ENCODE measurements around the gene PCDH9.
"Not testable (repeated sequence)": the region's sequence is repeated elsewhere in the genome, so short reads cannot be mapped to it uniquely, and the experiment has no call there.

PCDH9 gene

DNA sequence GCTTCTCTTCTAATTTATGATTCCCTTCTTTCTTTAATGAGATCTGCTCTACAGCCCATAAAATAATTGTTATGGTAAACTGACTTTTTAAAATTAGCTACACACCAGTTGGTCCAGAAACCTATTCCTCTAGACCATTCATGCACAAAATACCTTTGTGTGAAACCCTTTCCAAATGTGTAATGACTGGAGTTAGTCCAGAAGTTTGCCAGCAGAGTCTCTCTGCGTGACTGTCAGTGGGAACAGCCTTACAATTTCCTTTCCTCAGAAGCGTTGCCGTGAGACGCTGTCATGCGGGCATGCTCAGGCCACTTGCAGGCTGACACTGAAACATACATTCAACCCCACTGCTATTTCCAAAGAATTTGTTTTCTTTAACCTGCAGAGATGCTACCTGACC, 965.2 kb downstream of the PCDH9 start:
- no peak for TF ChIP-seq FOXP2 (optimal IDR thresholded peaks at IDR 0.05; ENCODE audit: control extremely low read depth, extremely low read length, insufficient read depth)
- no peak for TF ChIP-seq EZH2 (IDR thresholded peaks at IDR 0.05)
- no peak for TF ChIP-seq POLR2AphosphoS5 (IDR thresholded peaks at IDR 0.05; ENCODE audit: borderline replicate concordance, low read depth, low read length)
- Histone ChIP-seq H3K9me3 (ENCODE audit: low read depth, low read length) (no peaks in the 10 kb centered on the region), H3K36me3 (ENCODE audit: insufficient read depth, low read length) (no peaks in the 10 kb centered on the region), H3K4me3 (no peak overlapping the region), H3K27ac (no peak overlapping the region), H3K9ac (ENCODE audit: insufficient read length) (no peak overlapping the region)
- no peak for DNase-seq (ENCODE audit: low read depth, low spot score)

DNA sequence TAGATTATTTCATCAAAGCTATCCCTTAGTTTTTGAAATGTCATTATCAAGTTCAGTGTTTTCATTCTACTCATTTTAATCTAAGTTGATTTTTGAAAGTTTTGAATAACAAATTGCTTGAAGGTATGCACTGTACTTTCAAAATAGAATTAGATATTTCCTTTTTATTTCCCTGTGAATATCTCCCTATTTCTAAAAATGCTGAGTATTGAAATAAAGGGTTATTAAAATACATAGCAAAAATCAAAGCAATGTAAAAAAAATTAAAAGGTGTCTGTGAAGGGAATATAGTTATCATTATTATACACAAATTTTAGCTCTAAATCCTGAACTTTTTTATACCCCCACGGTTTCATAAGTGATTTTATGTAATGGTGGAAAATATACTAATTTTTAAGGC, 967.8 kb downstream of the PCDH9 start:
- H3K27ac ChIP-seq: no peak overlapping the region
- H3K4me3 ChIP-seq: no peak overlapping the region
- no peak for DNase-seq (ENCODE audit: low read depth, low spot score)
- no peak for TF ChIP-seq POLR2AphosphoS5 (IDR thresholded peaks at IDR 0.05; ENCODE audit: borderline replicate concordance, low read depth, low read length)
- TF ChIP-seq EZH2 (IDR thresholded peaks at IDR 0.05): no peak
- TF ChIP-seq FOXP2 (optimal IDR thresholded peaks at IDR 0.05; ENCODE audit: control extremely low read depth, extremely low read length, insufficient read depth): no peak
- H3K9me3 ChIP-seq (ENCODE audit: low read depth, low read length): no peaks in the 10 kb centered on the region
- H3K9ac ChIP-seq (ENCODE audit: insufficient read length): no peak overlapping the region
- no peaks in the 10 kb centered on the region for H3K36me3 ChIP-seq (ENCODE audit: insufficient read depth, low read length)

DNA sequence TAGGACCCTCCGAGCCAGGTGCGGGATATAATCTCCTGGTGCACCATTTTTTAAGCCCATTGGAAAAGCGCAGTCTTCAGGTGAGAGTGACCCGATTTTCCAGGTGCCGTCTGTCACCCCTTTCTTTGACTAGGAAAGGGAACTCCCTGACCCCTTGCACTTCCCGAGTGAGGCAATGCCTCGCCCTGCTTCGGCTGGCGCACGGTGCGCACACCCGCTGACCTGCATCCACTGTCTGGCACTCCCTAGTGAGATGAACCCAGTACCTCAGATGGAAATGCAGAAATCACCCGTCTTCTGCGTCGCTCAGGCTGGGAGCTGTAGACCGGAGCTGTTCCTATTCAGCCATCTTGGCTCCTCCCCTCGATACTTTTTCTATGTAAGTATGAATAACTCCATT, 970.7 kb downstream of the PCDH9 start:
- not testable (repeated sequence) for H3K4me3 ChIP-seq; H3K36me3 ChIP-seq (ENCODE audit: insufficient read depth, low read length); H3K9ac ChIP-seq (ENCODE audit: insufficient read length); DNase-seq (ENCODE audit: low read depth, low spot score); H3K27ac ChIP-seq; H3K9me3 ChIP-seq (ENCODE audit: low read depth, low read length)
